Osteoblast (primary cell): ENCODE data around the gene PSG1. TPM values are rescaled to one million over a fixed set of nuclear protein-coding genes. Genes with fewer than 3 reads are reported as not detected.
"Not testable (repeated sequence)": the region's sequence is repeated elsewhere in the genome, so short reads cannot be mapped to it uniquely, and the experiment has no call there.

Experiments
- DNase-seq: peaks from one replicate; pipeline ENCODE4 v3.0.0; 2011; ENCODE audit warnings: low spot score, mixed read lengths; ENCODE audit not compliant: insufficient read length; ENCODE audit errors: missing footprints
- H2AFZ ChIP-seq: 2 replicates; pipeline ENCODE4 v1.6.0; 2011; ENCODE audit warnings: mild to moderate bottlenecking, low read length
- H3K27ac ChIP-seq: 2 replicates; pipeline ENCODE4 v1.5.1; 2011; ENCODE audit warnings: mild to moderate bottlenecking, low read depth, low read length, moderate library complexity
- H3K27me3 ChIP-seq: 2 replicates; pipeline ENCODE4 v1.6.0; 2012; ENCODE audit warnings: mild to moderate bottlenecking, control low read depth, inconsistent platforms, low read length, moderate library complexity; ENCODE audit not compliant: insufficient read depth
- H3K36me3 ChIP-seq: 2 replicates; pipeline ENCODE4 v1.5.1; 2011; ENCODE audit warnings: mild to moderate bottlenecking, low read length, control low read depth, moderate library complexity; ENCODE audit not compliant: insufficient read depth
- H3K4me1 ChIP-seq: 2 replicates; pipeline ENCODE4 v1.5.1; 2011; ENCODE audit warnings: mild to moderate bottlenecking, low read length, control low read depth, moderate library complexity; ENCODE audit not compliant: insufficient read depth
- H3K4me2 ChIP-seq: 2 replicates; pipeline ENCODE4 v1.6.0; 2011; ENCODE audit warnings: mild to moderate bottlenecking, low read length; ENCODE audit not compliant: insufficient read depth
- H3K4me3 ChIP-seq: fragments of 200-600 bp; sonication (generic); 3 replicates; pipeline ENCODE4 v1.5.1; 2012; ENCODE audit warnings: mild to moderate bottlenecking, low read length, inconsistent platforms; ENCODE audit not compliant: insufficient read depth
- H3K79me2 ChIP-seq: 2 replicates; pipeline ENCODE4 v1.6.0; 2012; ENCODE audit warnings: mild to moderate bottlenecking, low read length, control low read depth, inconsistent platforms; ENCODE audit not compliant: insufficient read depth
- H3K9me3 ChIP-seq: 2 replicates; pipeline ENCODE4 v1.5.1; 2011; ENCODE audit warnings: low read depth, low read length, control low read depth
- H4K20me1 ChIP-seq: 2 replicates; pipeline ENCODE4 v1.6.0; 2012; ENCODE audit warnings: mild to moderate bottlenecking, low read length, control low read depth; ENCODE audit not compliant: insufficient read depth
- total RNA-seq: library from RNA; depleted of rRNA; stranded (reverse); fragments of >200 nt; gene quantifications from 2 replicates; pipeline ENCODE4 v1.2.3, GENCODE V29; 2012

The PSG1 gene
- total RNA-seq, 1 donor: 0.36 TPM

GRCh38 chr19:42911731-42912130, 32.2 kb upstream of the PSG1 start:
- H3K4me2 ChIP-seq, H3K9me3 ChIP-seq, H3K79me2 ChIP-seq, H3K4me3 ChIP-seq, H3K27ac ChIP-seq, H4K20me1 ChIP-seq, H3K36me3 ChIP-seq, H2AFZ ChIP-seq, DNase-seq, H3K27me3 ChIP-seq, H3K4me1 ChIP-seq: not testable (repeated sequence)

- not testable (repeated sequence) for H3K79me2 ChIP-seq, H3K27me3 ChIP-seq, H3K27ac ChIP-seq, H4K20me1 ChIP-seq, H3K4me2 ChIP-seq, H3K36me3 ChIP-seq, H3K4me3 ChIP-seq, H3K4me1 ChIP-seq, H3K9me3 ChIP-seq, H2AFZ ChIP-seq, DNase-seq
Measured at GRCh38 chr19:42906162-42906561, 26.6 kb upstream of the PSG1 start.

- H4K20me1 ChIP-seq, H3K79me2 ChIP-seq, H3K27me3 ChIP-seq, H3K4me2 ChIP-seq, H3K4me1 ChIP-seq, H3K36me3 ChIP-seq, H2AFZ ChIP-seq, H3K9me3 ChIP-seq, H3K4me3 ChIP-seq, H3K27ac ChIP-seq, DNase-seq: not testable (repeated sequence)
Measured at GRCh38 chr19:42900561-42900960, 21.0 kb upstream of the PSG1 start.

GRCh38 chr19:42899674-42900073, 20.2 kb upstream of the PSG1 start:
- H2AFZ ChIP-seq, DNase-seq, H3K27me3 ChIP-seq, H4K20me1 ChIP-seq, H3K79me2 ChIP-seq, H3K27ac ChIP-seq, H3K4me3 ChIP-seq, H3K4me2 ChIP-seq, H3K36me3 ChIP-seq, H3K4me1 ChIP-seq, H3K9me3 ChIP-seq: not testable (repeated sequence)

- H3K79me2 ChIP-seq, H3K27ac ChIP-seq, H3K36me3 ChIP-seq, H3K9me3 ChIP-seq, H3K4me1 ChIP-seq, DNase-seq, H3K4me3 ChIP-seq, H2AFZ ChIP-seq, H3K27me3 ChIP-seq, H4K20me1 ChIP-seq, H3K4me2 ChIP-seq: not testable (repeated sequence)
Measured at GRCh38 chr19:42899110-42899509, 19.6 kb upstream of the PSG1 start.

- not testable (repeated sequence) for H3K27me3 ChIP-seq, H3K36me3 ChIP-seq, H3K27ac ChIP-seq, H3K4me3 ChIP-seq, H3K4me1 ChIP-seq, H3K9me3 ChIP-seq, H2AFZ ChIP-seq, H3K4me2 ChIP-seq, DNase-seq, H3K79me2 ChIP-seq, H4K20me1 ChIP-seq
Measured at GRCh38 chr19:42898656-42899055, 19.1 kb upstream of the PSG1 start.

- not testable (repeated sequence) for H3K27ac ChIP-seq, H3K27me3 ChIP-seq, H3K4me1 ChIP-seq, H4K20me1 ChIP-seq, DNase-seq, H3K79me2 ChIP-seq, H3K9me3 ChIP-seq, H2AFZ ChIP-seq, H3K4me3 ChIP-seq, H3K4me2 ChIP-seq, H3K36me3 ChIP-seq
Measured at GRCh38 chr19:42897729-42898128, 18.2 kb upstream of the PSG1 start.

- H3K27me3 ChIP-seq, H2AFZ ChIP-seq, H3K79me2 ChIP-seq, H3K9me3 ChIP-seq, H3K4me1 ChIP-seq, H3K4me3 ChIP-seq, H3K4me2 ChIP-seq, H4K20me1 ChIP-seq, DNase-seq, H3K27ac ChIP-seq, H3K36me3 ChIP-seq: not testable (repeated sequence)
Measured at GRCh38 chr19:42890446-42890845, 10.9 kb upstream of the PSG1 start.

- H3K4me3 ChIP-seq, H3K36me3 ChIP-seq, H3K4me1 ChIP-seq, DNase-seq, H2AFZ ChIP-seq, H3K9me3 ChIP-seq, H4K20me1 ChIP-seq, H3K4me2 ChIP-seq, H3K27me3 ChIP-seq, H3K79me2 ChIP-seq: not testable (repeated sequence)
- H3K27ac ChIP-seq: peak overlapping the region; percentile 45
Measured at GRCh38 chr19:42887876-42888445, 8.4 kb upstream of the PSG1 start.
